ENCODE data around the gene DMWD.

DMWD gene

GRCh38 chr19:45792470-45793177 lies at the start of gene DMWD:
Gene DMWD, minus strand, starts transcription at chr19:45792845. Its CDS starts 89 bp downstream, at chr19:45792756.
- peak; percentile 98 for DNase-seq (ENCODE audit: low spot score)

DNA sequence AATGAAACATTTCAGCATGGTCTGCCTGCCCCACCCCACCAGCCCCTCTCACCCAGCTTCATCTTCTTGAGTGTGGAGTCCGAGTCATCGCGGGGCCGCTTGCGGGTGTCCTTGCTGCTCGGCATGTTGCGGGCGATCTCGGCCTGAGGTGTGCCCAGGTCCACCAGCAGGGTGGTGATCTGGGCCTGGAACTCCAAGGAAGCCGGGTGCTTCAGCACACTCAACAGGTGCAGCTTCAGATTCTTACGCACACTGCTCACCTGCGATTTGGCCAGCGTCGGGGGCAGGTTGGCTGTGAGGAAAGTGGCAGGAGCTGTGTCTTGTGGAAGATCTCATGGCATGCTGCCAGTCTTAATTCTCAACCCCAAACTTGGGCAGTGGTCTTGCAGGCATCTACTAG lies 49.6 kb upstream of the DMWD start:
- DNase-seq (ENCODE audit: low spot score), result no peak

DNA sequence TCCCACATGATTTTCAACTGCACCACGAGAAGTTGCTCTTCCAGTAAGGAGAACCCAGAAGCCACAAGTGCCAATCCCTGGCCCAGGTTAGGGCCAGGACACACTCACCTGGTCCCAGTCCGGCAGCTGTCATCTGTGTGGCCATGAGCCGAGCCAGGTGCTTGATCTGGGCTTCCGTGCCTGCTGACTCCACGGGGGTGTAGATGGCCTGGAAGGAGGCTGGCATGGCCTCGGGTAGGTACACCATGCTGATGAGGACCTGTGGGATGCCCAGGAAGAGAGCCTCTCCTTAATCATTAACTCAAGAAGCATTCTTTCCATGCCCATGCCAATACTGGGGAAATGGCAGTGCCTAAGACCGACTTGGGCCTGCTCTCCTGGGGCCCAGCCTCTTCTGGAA lies 42.3 kb upstream of the DMWD start:
- no peak for DNase-seq (ENCODE audit: low spot score)

GRCh38 chr19:45828945-45829344 lies 36.3 kb upstream of the DMWD start:
- no peak for DNase-seq (ENCODE audit: low spot score)

DNA sequence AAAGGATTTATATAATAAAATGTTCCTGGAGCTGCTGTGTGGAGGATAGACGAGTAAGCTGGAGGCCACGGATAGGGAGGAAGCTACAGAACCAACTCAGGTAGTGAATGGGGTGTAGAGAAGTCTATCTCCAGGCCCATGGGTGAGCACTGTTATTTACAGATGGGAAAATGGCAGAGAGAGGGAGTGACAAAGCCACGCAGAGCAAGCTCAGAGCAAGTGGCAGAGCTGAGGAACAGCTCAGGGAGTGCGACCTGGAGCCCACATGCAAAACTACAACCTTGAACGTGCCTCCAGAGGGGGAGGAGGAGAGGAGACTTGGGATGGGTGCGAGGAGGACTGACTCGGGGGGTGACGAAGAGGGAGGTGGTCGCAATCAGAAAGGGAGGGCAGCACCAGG lies 35.9 kb upstream of the DMWD start:
- no peak for DNase-seq (ENCODE audit: low spot score)

DNA sequence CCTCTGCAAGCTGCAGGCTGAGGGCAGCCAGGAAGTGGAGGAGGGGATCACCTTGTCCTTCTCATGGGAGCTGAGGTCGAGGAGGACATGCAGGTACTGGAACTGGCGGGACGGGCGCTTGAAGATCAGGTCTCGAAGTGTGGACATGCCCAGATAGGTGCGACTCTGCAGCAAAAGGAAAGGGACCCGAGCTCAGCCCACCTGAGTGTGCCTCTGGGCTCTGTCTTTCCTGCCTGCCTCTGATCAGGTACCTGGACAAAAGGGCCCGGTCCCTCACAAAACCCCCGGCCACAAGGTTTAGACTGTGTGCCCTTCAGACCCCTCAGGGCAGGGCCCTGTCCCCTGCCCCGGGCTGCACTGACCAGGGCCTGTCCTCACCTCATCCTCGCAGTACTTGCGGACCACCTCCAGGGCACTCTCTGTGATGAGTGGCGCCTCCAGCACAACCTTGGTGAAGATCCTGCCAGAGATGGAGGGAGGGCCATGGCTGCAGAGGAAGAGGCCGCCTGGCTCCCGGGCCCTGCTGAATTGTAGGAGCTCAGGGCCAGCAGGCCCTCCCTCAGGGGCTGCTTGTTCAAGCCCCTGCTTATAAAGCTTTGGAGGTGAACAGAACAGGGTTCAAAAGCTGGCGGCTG lies 34.9 kb upstream of the DMWD start:
- no peak for DNase-seq (ENCODE audit: low spot score)

DNA sequence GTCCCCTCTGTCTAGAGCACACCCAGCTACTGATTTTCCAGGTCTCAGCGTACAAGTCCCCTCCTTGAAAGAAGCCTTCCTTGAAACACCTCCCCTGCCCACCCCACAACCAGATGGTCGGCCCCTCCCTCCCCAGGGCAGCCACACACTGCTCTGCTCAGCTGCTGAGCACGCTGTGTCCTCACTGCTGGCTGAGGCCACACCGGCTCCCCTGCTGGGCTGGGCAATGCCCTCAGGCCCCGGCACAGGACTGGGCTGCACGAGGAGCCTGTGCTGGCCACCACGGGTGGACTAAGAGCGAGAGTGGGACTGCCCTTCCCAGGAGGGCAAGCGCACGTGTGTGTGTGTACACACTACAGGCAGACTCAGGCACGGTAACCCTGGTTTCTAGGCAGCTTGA lies 34.3 kb upstream of the DMWD start:
- DNase-seq (ENCODE audit: low spot score), result no peak

GRCh38 chr19:45825917-45826893 lies 33.6 kb upstream of the DMWD start:
- DNase-seq (ENCODE audit: low spot score), result no peak

DNA sequence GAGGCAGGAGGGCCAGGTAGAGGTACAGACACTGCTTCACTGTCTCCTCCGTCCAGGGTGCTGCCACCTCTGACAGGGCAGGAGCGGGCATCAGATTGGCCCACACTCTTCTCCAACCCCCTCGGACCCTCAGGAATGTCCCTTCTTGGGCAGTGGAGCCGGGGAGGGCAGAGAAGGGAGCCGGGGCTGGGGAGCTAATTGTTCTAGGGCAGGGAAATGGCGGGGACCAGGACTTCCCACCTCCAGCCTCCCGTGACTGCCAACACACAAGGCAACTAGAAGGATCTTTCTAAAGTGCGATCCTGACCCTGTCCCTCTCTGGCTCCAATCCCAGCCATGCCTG lies 32.6 kb upstream of the DMWD start:
- DNase-seq (ENCODE audit: low spot score), result no peak

GRCh38 chr19:45824531-45825262 lies 32.1 kb upstream of the DMWD start:
- DNase-seq (ENCODE audit: low spot score), result no peak

DNA sequence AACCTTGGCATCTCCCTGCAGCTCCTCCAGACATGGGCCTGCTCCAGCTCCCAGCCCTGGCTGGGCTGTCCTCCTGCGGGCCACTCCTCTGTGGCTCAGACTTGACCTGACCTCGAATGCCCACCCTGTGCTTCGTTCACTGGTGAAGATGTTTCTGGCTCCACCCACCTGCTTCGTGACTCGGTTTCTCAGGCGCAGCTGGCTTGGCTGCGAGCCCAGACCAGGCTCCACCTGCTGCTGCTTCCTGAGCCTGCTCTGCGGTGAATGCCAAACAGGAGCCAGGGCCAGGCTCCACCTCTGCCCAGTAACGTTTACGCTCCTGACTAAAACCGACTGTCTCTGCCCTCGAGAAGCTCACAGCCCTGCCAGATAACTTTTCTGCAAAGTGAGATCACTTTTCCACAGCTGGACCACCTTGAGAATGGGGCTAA lies 31.4 kb upstream of the DMWD start:
- DNase-seq (ENCODE audit: low spot score), result no peak

GRCh38 chr19:45823182-45823581 lies 30.5 kb upstream of the DMWD start:
- DNase-seq (ENCODE audit: low spot score), result no peak

DNA sequence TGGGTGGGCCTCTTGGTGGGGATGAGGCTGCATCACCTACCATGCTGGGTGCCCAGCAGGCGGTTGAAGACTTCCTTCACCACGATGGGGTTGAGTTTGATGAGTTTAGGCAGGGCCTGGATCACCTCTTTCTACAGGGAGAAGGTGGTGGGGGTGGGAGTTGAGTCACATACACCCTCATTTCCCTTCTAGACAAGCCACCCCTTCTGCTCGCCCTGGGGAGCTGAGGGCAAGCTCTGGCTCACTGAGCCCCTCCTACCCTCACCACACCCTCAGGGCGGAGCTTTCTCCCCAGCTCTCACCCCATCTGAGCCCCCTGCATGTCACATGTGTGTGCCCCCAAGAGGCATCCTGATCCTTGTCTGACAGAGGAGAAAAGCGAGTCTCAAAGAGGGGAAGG lies 30.1 kb upstream of the DMWD start:
- DNase-seq (ENCODE audit: low spot score), result no peak

GRCh38 chr19:45821570-45821969 lies 28.9 kb upstream of the DMWD start:
- DNase-seq (ENCODE audit: low spot score), result no peak

DNA sequence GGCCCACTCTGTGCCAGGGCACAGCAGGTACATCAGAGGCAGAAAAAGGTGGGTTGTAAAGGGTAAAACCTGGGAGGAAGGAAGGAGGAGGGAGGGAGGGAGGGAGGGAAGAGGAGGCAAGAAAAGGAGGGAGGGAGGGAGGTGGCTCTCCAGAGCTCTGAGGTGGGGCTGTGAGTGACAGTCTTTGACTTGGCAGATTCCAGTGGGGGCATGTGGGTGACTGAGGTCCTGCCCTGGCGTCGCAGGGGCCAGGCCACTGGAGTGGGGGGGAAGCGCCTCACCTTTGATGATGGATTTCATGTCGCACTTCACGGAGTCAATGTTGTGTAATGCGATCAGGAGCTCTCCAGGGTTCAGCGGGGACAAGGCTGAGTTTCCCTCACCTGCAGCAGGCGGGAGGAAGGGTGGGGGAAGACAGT lies 28.5 kb upstream of the DMWD start:
- DNase-seq (ENCODE audit: low spot score), result no peak

DNA sequence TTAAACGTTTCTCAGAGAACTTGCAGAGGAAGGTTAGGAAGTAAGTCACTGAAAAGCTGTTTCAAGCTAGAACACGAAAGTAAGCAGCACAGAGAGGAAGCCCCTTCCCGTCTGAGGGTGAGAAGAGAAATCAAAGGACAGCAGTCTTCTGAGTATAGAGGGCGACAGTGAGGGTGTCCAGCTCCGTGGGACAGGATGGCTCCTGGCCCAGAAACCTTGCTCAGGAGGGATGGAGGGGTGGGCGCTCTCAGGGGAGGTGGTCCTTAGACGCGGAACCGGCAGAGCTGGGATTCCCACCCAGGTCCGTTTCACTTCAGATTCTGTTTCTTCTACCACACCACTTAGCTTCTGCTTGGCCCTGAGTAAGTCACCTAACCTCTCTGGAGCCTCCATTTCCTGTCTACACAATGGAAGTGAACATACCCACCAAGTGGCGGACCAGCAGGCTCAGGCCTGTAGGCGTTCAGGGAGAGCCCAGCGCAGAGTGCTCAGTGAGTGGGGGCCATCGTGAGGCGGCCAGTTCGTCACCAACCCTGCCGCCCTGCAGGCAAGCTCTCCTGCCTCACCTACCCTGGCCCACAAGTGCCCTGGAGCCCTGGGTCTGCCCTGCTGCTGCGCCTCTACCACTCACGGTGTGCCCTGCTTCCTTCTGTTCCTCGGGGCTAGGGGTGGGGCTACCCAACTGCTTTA lies 27.9 kb upstream of the DMWD start:
- DNase-seq (ENCODE audit: low spot score), result no peak

GRCh38 chr19:45819769-45820168 lies 27.1 kb upstream of the DMWD start:
- DNase-seq (ENCODE audit: low spot score), result no peak

DNA sequence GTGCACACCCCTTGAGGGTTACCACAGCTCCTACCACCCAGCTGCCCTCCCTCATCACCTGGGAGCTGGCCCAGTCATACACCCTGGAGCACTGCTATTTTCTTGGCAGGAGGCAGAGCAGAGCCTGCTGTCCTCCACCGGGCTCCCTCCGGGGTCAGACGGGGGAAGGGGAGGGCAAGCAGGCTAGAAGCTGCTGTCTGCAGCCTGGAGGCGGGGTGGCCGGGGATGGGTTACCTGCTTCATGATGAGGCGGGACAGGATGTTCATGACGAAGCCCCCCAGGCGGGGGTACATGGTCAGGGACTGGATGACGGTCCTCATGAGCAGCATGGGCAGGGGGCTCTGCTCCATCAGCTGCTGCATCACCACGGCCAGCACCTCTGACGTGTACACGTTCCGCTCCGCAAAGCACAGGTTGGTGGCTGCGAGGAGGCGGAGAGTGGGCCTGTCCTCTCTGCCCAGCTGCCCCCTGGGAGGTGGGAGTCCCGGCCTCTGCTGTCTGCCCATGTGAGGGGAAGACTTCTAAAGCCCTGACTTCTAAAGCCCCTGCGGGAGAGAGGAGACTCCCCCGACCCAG lies 25.2 kb upstream of the DMWD start:
- DNase-seq (ENCODE audit: low spot score), result no peak

- peak; percentile 98 for DNase-seq (ENCODE audit: low spot score)
Observed at GRCh38 chr19:45817010-45817724, 24.5 kb upstream of the DMWD start.

- DNase-seq (ENCODE audit: low spot score), result no peak
Observed at GRCh38 chr19:45816236-45817009, 23.8 kb upstream of the DMWD start.
